Endothelial cell (in vitro differentiated cells): ENCODE results near the gene IST1. TPM values are rescaled to one million over a fixed set of nuclear protein-coding genes. Genes with fewer than 3 reads are reported as not detected.

ENCODE experiments used
- DNase-seq: peaks from one replicate; pipeline ENCODE4 v3.0.0; 2021; ENCODE audit warnings: low spot score
- H3K27ac Mint-ChIP-seq: one replicate; pipeline ENCODE4 v1.8.0; 2021; ENCODE audit warnings: mixed read lengths, inconsistent platforms; ENCODE audit not compliant: unreplicated experiment
- H3K27me3 Mint-ChIP-seq: one replicate; pipeline ENCODE4 v1.8.0; 2021; ENCODE audit warnings: mild to moderate bottlenecking, moderate library complexity, mixed read lengths, inconsistent platforms; ENCODE audit not compliant: unreplicated experiment
- H3K36me3 Mint-ChIP-seq: one replicate; pipeline ENCODE4 v1.8.0; 2021; ENCODE audit warnings: mild to moderate bottlenecking, low read depth, mixed read lengths, inconsistent platforms; ENCODE audit not compliant: unreplicated experiment
- H3K4me1 Mint-ChIP-seq: one replicate; pipeline ENCODE4 v1.8.0; 2021; ENCODE audit warnings: mild to moderate bottlenecking, mixed read lengths, inconsistent platforms; ENCODE audit not compliant: unreplicated experiment
- H3K4me3 Mint-ChIP-seq: one replicate; pipeline ENCODE4 v1.8.0; 2021; ENCODE audit warnings: mild to moderate bottlenecking, mixed read lengths, inconsistent platforms; ENCODE audit not compliant: unreplicated experiment
- H3K9me3 Mint-ChIP-seq: one replicate; pipeline ENCODE4 v1.8.0; 2021; ENCODE audit warnings: mixed read lengths, inconsistent platforms; ENCODE audit not compliant: unreplicated experiment
- CTCF ChIP-seq: fragments of 200-600 bp; sonication (generic); IDR thresholded peaks from one replicate; pipeline ENCODE4 v1.5.0; 2021; ENCODE audit warnings: antibody characterized with exemption; ENCODE audit not compliant: unreplicated experiment
- total RNA-seq: library from RNA; stranded (reverse); fragmentation: NEBNext Ultra II Directional; extraction: Animal tissue kit (Norgen Biotek cat#: 25700); gene quantifications from one replicate; pipeline ENCODE4 v1.2.1, GENCODE V29; 2021; ENCODE audit not compliant: unreplicated experiment

The IST1 gene
- total RNA-seq, 1 donor from 2014 or later, result 247 TPM

- DNase-seq, result no peak
- TF ChIP-seq CTCF, result no peak
- H3K9me3 Mint-ChIP-seq, result no peaks in the 10 kb centered on the region
- no peak overlapping the region for H3K4me3 Mint-ChIP-seq
- peaks cover 5% of the 10 kb centered on the region for H3K4me1 Mint-ChIP-seq
- H3K27me3 Mint-ChIP-seq, result no peaks in the 10 kb centered on the region
- H3K36me3 Mint-ChIP-seq, result no peaks in the 10 kb centered on the region
- no peak overlapping the region for H3K27ac Mint-ChIP-seq
Observed at GRCh38 chr16:71965223-71965622, 69.9 kb downstream of the IST1 start.

GRCh38 chr16:71966932-71967331 is 71.6 kb downstream of the IST1 start:
- no peaks in the 10 kb centered on the region for H3K27me3 Mint-ChIP-seq
- DNase-seq, result no peak
- TF ChIP-seq CTCF, result no peak
- no peaks in the 10 kb centered on the region for H3K36me3 Mint-ChIP-seq
- H3K4me1 Mint-ChIP-seq, result peaks cover 5% of the 10 kb centered on the region
- no peak overlapping the region for H3K27ac Mint-ChIP-seq
- no peaks in the 10 kb centered on the region for H3K9me3 Mint-ChIP-seq
- no peak overlapping the region for H3K4me3 Mint-ChIP-seq

GRCh38 chr16:71969353-71969752 is 74.0 kb downstream of the IST1 start:
- no peak for TF ChIP-seq CTCF
- Mint-ChIP-seq H3K9me3 (no peaks in the 10 kb centered on the region), H3K27ac (no peak overlapping the region), H3K36me3 (no peaks in the 10 kb centered on the region), H3K4me3 (no peak overlapping the region), H3K27me3 (no peaks in the 10 kb centered on the region), H3K4me1 (no peaks in the 10 kb centered on the region)
- no peak for DNase-seq

GRCh38 chr16:71971571-71971970 is 76.2 kb downstream of the IST1 start:
- Mint-ChIP-seq H3K4me1 (no peaks in the 10 kb centered on the region), H3K4me3 (no peak overlapping the region), H3K36me3 (no peaks in the 10 kb centered on the region), H3K27ac (no peak overlapping the region), H3K27me3 (peaks cover 3% of the 10 kb centered on the region), H3K9me3 (no peaks in the 10 kb centered on the region)
- no peak for TF ChIP-seq CTCF
- DNase-seq, result no peak

- no peak overlapping the region for H3K4me3 Mint-ChIP-seq
- no peak for TF ChIP-seq CTCF
- H3K36me3 Mint-ChIP-seq, result no peaks in the 10 kb centered on the region
- peaks cover 3% of the 10 kb centered on the region for H3K27me3 Mint-ChIP-seq
- DNase-seq, result no peak
- no peaks in the 10 kb centered on the region for H3K4me1 Mint-ChIP-seq
- no peak overlapping the region for H3K27ac Mint-ChIP-seq
- no peaks in the 10 kb centered on the region for H3K9me3 Mint-ChIP-seq
Observed at GRCh38 chr16:71972356-71972755, 77.0 kb downstream of the IST1 start.
